Uterus (tissue), 2 donors: Measurements from ENCODE around the gene PLXDC2.

Experiments used
- POLR2A ChIP-seq, 2 donors: fragments of 450-650 bp; IDR thresholded peaks; one replicate each; pipeline ENCODE4 v1.6.1; 2016; ENCODE audit warnings: antibody characterized with exemption in 2 of 2, mild to moderate bottlenecking in 1 of 2, moderate library complexity in 1 of 2
- TF ChIP-seq, protein P1 (sequence below), 4 experiments: fragments of 200-600 bp in 2 of 4; fragments of 450-650 bp in 2 of 4; sonication (generic) in 2 of 4; IDR thresholded peaks; one replicate each; pipeline ENCODE4 v1.5.1; 2016 to 2019; ENCODE audit warnings: antibody characterized with exemption in 4 of 4, mild to moderate bottlenecking in 2 of 4, moderate library complexity in 1 of 4

DNA sequence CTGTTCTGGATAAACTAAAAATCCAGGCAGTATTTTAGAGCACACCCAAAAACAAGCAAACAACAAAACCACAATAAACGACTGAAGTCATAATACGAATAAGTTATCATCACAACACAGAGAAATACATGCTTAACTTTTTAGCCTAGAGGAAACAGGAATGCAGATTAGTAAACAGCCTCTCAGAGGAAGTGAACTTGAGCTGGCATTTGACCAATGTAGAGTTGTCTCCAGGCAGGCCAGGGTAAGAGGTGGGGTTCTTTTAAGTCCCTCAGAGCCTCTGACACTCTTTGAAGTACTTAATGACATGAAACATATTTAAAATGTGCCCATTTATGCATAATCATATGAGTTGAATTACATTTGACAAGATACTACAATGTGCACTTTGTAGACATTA, 43.3 kb upstream of the PLXDC2 start:
- TF ChIP-seq, protein P1, sequence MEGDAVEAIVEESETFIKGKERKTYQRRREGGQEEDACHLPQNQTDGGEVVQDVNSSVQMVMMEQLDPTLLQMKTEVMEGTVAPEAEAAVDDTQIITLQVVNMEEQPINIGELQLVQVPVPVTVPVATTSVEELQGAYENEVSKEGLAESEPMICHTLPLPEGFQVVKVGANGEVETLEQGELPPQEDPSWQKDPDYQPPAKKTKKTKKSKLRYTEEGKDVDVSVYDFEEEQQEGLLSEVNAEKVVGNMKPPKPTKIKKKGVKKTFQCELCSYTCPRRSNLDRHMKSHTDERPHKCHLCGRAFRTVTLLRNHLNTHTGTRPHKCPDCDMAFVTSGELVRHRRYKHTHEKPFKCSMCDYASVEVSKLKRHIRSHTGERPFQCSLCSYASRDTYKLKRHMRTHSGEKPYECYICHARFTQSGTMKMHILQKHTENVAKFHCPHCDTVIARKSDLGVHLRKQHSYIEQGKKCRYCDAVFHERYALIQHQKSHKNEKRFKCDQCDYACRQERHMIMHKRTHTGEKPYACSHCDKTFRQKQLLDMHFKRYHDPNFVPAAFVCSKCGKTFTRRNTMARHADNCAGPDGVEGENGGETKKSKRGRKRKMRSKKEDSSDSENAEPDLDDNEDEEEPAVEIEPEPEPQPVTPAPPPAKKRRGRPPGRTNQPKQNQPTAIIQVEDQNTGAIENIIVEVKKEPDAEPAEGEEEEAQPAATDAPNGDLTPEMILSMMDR (IDR thresholded peaks at IDR 0.05): no peak
- TF ChIP-seq POLR2A (IDR thresholded peaks at IDR 0.05): no peak
